ENCODE results near the gene KRT81. TPM values are rescaled to one million over a fixed set of nuclear protein-coding genes. Genes with fewer than 3 reads are reported as not detected.

Gene KRT81
- polyA plus RNA-seq, 1 donor from 2014 or later, result not detected

DNA sequence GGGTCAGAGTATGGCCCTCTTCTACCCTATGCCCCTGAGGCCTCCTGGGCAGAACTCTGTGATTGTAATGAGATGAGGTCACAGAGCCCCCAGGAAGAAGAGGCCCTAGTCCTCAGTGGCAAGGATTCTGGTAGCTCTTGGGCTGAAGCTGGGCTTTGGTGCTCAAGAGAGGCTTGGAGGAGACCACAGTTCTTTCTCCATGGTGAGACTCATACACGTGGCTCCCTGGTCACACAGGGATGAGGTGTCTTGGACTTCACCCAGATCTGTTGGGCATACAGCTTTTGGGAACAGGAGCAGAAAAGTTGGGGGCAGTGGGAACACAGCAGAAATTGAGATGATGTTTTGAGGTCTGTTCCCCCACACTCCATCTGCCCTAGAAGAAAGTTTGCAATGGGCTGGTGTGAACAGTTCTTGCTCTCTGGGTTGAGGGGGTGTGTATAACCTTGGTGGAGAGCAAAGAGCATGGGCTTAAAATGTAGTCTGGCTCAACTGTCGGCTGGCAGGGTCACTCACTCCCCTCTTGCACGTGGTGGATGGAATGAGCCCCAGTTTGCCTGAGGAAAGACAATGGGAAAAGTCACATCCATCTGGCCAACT, 16.7 kb downstream of the KRT81 start, which contains the start of gene KRT86:
Gene KRT86 (plus strand): TSS at position 125 of the 600 bp plus-strand sequence. CDS start 27,272 bp downstream, outside the sequence.
- Histone ChIP-seq H4K20me1 (ENCODE audit: insufficient read depth) (no peaks in the 10 kb centered on the region), H3K9me2 (ENCODE audit: insufficient read depth, low read length) (no peaks in the 10 kb centered on the region), H3K79me2 (replicated peaks; ENCODE audit: insufficient read depth, low read length) (no peaks in the 10 kb centered on the region), H3K27ac (ENCODE audit: low read length) (no peak within 1 kb of the TSS), H3K9ac (ENCODE audit: low read length) (no peak within 1 kb of the TSS), H3K9me3 (ENCODE audit: low read length) (no peaks in the 10 kb centered on the region), H3K4me3 (ENCODE audit: low read length) (no peak within 1 kb of the TSS), H3F3A (ENCODE audit: insufficient read depth, low read length, poor library complexity, severe bottlenecking) (no peaks in the 10 kb centered on the region), H2AFZ (ENCODE audit: low read depth, low read length) (no peak within 1 kb of the TSS), H3K27me3 (ENCODE audit: insufficient read depth, low read depth, low read length) (no peaks in the 10 kb centered on the region), H3K36me3 (ENCODE audit: insufficient read depth, low read length) (no peaks in the 10 kb centered on the region), H3K4me2 (ENCODE audit: low read length) (no peak within 1 kb of the TSS)
- TF ChIP-seq EZH2 (IDR thresholded peaks at IDR 0.05; ENCODE audit: borderline replicate concordance, insufficient read depth, low read length, poor library complexity, severe bottlenecking) (no peak), POLR2AphosphoS5 (IDR thresholded peaks at IDR 0.05) (no peak), MXI1 (conservative IDR thresholded peaks at IDR 0.05; ENCODE audit: poor library complexity, severe bottlenecking) (no peak), EP300 (conservative IDR thresholded peaks at IDR 0.05; ENCODE audit: poor library complexity, severe bottlenecking) (no peak), RAD21 (conservative IDR thresholded peaks at IDR 0.05) (no peak), REST (IDR thresholded peaks at IDR 0.05; ENCODE audit: borderline replicate concordance) (no peak), TAF1 (IDR thresholded peaks at IDR 0.05; ENCODE audit: low read depth) (no peak), SMC3 (conservative IDR thresholded peaks at IDR 0.05; ENCODE audit: poor library complexity) (no peak)
- TF ChIP-seq, protein P1, sequence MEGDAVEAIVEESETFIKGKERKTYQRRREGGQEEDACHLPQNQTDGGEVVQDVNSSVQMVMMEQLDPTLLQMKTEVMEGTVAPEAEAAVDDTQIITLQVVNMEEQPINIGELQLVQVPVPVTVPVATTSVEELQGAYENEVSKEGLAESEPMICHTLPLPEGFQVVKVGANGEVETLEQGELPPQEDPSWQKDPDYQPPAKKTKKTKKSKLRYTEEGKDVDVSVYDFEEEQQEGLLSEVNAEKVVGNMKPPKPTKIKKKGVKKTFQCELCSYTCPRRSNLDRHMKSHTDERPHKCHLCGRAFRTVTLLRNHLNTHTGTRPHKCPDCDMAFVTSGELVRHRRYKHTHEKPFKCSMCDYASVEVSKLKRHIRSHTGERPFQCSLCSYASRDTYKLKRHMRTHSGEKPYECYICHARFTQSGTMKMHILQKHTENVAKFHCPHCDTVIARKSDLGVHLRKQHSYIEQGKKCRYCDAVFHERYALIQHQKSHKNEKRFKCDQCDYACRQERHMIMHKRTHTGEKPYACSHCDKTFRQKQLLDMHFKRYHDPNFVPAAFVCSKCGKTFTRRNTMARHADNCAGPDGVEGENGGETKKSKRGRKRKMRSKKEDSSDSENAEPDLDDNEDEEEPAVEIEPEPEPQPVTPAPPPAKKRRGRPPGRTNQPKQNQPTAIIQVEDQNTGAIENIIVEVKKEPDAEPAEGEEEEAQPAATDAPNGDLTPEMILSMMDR (IDR thresholded peaks at IDR 0.05; ENCODE audit: poor library complexity, severe bottlenecking), result no peak

- no peaks in the 10 kb centered on the region for H3K36me3 ChIP-seq (ENCODE audit: insufficient read depth, low read length)
- H3K4me3 ChIP-seq (ENCODE audit: low read length), result no peak overlapping the region
- no peak overlapping the region for H3K27ac ChIP-seq (ENCODE audit: low read length)
- H3K9me3 ChIP-seq (ENCODE audit: low read length), result no peaks in the 10 kb centered on the region
- H3K9ac ChIP-seq (ENCODE audit: low read length), result no peak overlapping the region
- H4K20me1 ChIP-seq (ENCODE audit: insufficient read depth), result no peaks in the 10 kb centered on the region
- H3K27me3 ChIP-seq (ENCODE audit: insufficient read depth, low read depth, low read length), result no peaks in the 10 kb centered on the region
- H3F3A ChIP-seq (ENCODE audit: insufficient read depth, low read length, poor library complexity, severe bottlenecking), result no peaks in the 10 kb centered on the region
- no peak overlapping the region for H2AFZ ChIP-seq (ENCODE audit: low read depth, low read length)
- H3K79me2 ChIP-seq (replicated peaks; ENCODE audit: insufficient read depth, low read length), result no peaks in the 10 kb centered on the region
- TF ChIP-seq SMC3 (conservative IDR thresholded peaks at IDR 0.05; ENCODE audit: poor library complexity), result no peak
- TF ChIP-seq REST (IDR thresholded peaks at IDR 0.05; ENCODE audit: borderline replicate concordance), result no peak
- no peak for TF ChIP-seq TAF1 (IDR thresholded peaks at IDR 0.05; ENCODE audit: low read depth)
- H3K4me2 ChIP-seq (ENCODE audit: low read length), result no peak overlapping the region
- H3K9me2 ChIP-seq (ENCODE audit: insufficient read depth, low read length), result no peaks in the 10 kb centered on the region
Measured at GRCh38 chr12:52271158-52271557, 20.2 kb downstream of the KRT81 start.
